Daoy (cell line): ENCODE data around the gene LRRC34. TPM values are rescaled to one million over a fixed set of nuclear protein-coding genes. Genes with fewer than 3 reads are reported as not detected.

Experiments
- DNase-seq: peaks from one replicate; pipeline ENCODE4 v3.0.0-alpha.2; 2015; ENCODE audit warnings: low read depth
- total RNA-seq: library from RNA; depleted of rRNA; stranded (reverse); fragments of >200 nt; shearing (Covaris generic); gene quantifications from 2 replicates; pipeline ENCODE4 v1.2.3, GENCODE V29; 2014; rRNA removed

The LRRC34 gene, protein sequence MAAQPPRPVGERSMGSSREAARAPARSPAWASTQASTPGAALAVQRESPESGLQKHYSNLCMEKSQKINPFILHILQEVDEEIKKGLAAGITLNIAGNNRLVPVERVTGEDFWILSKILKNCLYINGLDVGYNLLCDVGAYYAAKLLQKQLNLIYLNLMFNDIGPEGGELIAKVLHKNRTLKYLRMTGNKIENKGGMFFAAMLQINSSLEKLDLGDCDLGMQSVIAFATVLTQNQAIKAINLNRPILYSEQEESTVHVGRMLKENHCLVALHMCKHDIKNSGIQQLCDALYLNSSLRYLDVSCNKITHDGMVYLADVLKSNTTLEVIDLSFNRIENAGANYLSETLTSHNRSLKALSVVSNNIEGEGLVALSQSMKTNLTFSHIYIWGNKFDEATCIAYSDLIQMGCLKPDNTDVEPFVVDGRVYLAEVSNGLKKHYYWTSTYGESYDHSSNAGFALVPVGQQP
- 5.6 and 9.2 TPM in 2 replicates for total RNA-seq

DNA sequence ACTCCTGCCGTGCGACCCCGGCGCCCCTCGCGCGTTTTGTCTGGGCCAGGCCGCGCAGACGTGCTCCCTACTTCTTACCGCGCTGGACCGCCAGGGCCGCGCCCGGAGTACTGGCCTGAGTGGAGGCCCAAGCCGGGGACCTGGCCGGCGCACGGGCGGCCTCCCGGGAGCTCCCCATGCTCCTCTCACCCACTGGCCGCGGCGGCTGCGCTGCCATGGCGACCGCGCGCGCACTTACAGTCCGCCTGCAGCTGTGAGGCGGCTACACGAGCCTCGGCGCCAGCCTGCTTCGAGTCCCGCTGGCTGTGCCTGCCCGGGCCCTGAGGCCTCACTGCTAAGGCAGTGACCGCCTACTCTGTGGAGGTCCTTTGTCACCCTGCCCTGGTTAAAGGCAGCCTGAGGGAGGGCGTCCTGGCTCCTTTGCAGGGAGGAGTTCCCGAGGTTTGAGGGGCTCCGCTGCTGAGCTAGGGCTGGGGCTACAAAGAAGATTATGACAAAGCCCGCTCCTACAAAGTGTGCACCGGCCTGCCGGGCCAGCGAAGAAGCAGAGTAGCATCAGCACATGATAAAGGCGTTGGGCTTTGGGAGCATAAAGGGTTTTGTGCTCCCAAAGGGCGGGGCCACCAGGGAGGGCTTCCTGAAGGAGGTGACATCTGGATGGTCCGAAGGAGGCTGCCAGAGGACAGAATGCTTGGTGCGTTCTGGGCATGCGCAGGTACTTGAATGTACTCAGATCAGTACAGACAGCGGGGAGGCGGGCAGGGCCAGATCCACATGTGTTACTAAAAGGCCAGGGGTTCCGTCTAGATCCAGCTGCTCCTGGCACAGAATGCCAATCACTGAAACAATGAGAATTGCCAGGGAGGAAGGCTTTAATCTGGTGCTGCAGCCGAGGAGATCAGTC lies at the start of gene LRRC34, which contains the start of gene LRRIQ4:
Gene LRRC34 (minus strand): TSS at position 573 of the 904 bp plus-strand sequence. CDS start 356 bp downstream, at position 217.
Gene LRRIQ4 (plus strand): TSS at position 539 of the 904 bp plus-strand sequence. CDS start 9,052 bp downstream, outside the sequence.
- peak; percentile 91 for DNase-seq

DNA sequence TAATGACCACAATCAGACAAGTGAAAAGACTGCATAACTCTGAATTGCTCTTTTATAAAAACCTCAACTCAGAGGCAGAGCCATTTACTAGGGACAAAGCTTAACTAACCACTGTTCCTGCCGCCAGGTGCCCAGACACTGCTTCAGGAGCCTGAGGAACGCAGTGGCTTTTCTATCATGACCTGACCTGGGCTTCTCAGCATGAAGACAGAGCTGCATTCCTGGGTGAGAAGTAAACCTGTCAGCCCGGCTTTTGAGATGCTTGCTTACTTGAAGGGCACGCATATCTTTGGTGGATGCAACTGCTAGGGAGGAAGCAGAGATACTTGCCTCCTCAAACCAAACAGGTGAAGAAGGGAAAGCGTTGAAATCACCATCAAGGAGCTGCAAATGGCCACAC lies 49.2 kb upstream of the LRRC34 start:
- no peak for DNase-seq

DNA sequence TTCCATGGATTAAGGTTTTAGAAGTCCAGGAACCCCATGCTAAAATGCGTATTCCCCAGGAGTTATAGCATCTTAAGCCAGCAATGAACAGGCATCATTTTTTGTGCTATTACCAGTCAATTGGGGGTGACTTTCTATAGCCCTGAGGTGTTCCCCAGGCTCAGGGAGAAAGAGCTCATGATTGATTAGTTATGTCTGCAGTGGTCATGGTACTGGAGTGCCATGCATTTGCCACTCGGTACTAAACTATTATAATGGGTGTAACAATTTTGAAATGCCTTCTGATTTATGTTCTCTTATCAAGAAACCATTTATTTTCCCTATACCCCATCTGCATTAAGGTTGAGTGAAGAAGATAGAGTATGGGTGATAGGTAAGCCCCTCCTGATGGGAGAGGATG lies 45.1 kb upstream of the LRRC34 start:
- no peak for DNase-seq

DNA sequence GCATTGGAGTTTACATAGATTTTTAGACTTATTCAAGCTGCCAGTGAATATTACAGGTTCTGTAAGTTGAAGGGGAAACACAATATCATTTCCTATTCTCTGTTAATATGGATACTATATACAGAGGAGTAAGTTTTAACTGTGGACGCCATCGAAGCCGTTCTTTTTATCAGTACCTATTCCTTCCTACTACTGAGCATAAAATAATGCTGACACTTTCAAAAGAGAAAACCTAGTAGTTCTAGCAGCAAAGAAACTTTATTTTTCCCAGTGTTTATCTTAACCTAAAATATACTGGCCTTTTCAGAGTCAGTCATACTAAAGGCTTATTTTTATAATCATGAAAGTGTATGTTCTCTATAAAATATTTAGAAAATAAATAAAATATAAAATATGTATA lies 42.8 kb upstream of the LRRC34 start:
- DNase-seq = no peak

DNA sequence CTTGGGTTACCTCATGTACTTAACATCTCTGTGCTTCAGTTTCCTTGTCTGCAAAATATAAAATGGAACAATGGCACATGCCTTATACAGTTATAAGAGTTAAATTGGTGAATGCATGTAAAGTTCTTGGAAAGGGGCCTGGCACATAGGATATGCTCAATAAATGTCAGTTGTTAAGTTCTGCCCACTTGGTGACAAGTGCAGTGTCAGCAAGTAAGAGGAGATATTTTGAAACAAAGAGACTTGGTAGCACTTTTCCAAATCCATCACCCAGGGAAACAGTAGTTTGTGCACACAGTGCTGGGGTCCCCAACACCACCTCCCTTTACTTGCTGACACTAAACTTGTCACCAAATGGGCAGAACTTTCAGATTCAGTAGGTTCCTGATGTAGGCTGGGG lies 37.9 kb upstream of the LRRC34 start:
- no peak for DNase-seq

DNA sequence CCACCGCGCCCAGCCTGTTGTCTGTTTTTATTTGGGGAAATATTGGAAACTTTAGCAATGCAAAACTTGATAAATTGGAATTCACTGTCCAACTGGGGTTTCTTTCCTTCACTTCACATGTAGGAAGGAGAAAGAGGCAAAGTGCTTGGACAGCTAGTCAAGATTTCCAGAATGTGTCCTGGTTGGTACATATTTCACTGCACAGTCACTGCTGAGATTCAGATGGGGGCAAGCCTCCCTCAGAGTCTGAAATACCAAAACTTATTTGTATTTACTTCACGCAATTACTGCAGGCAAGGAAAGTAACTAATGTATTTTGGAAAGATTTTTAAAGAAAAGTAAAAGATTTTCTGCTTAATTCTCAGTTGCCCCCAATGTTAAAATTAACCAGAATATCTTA lies 36.0 kb upstream of the LRRC34 start:
- no peak for DNase-seq

DNA sequence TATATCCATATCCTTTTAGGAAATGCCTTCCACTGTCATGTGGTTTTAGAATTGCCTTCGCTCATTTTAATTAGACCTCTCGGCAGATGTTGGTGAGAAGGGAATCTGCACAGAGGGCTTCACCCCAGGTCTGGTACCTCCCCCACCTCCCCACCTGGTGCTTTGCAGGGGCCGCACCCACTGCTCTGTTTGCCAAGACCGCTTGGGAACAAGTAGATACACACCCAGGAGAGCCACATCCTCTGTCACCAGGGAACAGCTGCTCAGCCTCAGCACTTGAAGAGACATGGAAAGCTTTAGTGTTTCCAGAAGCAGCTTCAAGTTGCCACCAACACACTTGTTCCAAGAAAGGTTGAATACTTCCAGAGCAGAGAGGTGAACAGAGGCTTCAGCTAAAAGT lies 35.2 kb upstream of the LRRC34 start:
- no peak for DNase-seq

DNA sequence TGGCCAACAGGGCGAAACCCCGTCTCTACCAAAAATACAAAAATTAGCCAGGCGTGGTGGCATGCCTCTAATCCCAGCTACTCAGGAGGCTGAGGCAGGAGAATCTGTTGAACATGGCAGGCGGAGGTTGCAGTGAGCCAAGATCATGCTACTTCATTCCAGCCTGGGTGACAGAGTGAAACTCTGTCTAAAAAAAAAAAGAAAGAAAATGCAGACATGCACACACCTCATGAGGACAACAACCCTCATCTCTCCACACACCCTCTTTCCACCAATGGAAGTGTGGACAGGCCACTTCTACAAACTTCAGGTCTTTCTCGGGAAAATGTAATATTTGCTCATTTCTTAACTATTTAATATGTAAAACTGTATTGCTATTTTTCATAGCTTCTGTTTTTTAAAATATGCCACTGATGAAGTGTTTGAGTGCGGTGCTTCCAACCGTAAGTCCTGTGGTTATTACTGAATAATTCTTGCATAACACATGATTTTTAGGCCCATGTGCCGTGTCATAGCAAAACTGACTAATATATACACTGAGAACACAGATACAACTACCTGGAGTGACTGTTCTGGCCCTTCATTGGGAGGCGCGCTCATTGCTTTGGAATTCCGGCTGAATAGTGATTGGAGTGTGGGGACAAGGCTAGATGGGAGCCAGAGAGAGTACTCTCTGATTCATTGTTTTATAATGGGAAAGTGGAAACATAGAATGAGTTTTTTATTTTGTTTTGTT lies 33.9 kb upstream of the LRRC34 start:
- DNase-seq = peak; percentile 85

DNA sequence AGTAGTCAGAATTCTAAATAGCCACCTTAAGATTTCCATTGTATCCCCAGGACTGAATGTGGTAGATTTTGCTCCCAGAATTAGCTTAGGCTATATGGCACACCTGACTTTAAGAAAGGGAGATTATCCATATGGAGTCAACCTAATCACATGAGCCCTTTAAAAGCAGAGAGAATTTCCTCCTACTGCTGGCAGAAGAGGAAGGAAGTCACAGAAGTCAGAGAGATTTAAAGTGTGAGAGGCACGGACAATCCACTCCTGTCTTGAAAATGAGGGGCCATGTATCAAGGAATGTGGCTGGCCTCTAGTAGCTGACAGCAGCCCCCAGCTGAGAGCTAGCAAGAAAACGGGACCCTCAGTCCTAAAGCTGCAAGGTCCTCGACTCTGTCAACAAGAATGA lies 30.3 kb upstream of the LRRC34 start:
- no peak for DNase-seq

DNA sequence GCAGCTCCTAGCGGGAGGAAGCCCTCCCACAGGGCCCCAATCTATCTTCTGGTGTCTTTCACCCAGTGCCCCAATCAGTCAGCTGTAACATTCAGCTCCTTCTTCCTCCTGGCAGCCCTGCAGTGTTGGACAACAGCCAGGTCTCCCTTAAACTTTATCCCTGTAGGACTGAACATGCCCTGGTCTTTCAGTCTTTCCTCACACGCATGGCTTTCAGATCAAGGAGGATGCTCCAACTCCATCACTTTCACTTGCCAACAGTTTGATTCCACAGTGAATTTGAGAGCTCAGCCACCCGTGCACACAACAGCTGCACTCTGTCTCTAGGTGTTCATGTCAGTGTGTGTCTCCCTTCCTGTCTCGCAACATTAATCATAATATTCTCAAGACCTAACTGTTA lies 28.5 kb upstream of the LRRC34 start:
- no peak for DNase-seq

DNA sequence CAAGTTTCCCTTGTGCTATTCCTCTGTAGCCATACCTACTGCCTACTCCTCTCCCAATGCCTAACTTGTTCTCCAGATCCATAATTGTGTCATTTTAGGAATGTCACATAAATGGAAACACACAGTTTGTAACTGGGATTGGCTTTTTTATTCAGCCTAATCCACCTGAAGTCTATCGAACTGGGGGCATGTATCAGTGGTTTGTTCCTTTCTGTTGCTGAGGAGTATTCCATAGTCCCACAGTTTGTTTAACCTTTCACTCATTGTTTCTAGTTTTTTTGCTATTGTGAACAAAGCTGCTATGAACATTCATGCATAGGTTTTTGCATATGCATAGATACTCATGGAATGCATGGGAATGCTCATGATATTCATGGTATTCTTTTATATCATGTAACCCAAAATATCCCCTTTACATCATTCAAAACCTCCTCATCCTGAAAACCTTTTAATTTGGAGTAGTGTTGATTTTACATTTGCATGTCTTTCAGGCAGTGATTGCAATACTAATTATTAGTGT lies 25.9 kb upstream of the LRRC34 start:
- DNase-seq = no peak

DNA sequence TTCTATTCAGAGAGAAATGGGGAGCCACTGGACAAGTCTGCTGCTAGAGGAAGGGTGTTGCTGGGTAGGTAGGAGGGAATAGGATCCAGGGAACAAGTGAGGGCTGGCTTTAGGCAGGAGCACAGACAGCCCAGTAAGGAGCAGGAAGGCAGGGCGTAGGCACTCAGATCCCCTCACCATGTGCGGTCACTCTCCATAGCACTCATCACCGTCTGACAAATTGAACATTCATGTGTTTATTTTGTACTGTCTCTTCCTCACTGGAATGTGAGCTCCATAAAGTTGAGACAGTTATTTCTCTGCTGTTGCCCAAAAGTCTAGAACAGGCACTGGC lies 24.2 kb upstream of the LRRC34 start:
- DNase-seq = no peak

DNA sequence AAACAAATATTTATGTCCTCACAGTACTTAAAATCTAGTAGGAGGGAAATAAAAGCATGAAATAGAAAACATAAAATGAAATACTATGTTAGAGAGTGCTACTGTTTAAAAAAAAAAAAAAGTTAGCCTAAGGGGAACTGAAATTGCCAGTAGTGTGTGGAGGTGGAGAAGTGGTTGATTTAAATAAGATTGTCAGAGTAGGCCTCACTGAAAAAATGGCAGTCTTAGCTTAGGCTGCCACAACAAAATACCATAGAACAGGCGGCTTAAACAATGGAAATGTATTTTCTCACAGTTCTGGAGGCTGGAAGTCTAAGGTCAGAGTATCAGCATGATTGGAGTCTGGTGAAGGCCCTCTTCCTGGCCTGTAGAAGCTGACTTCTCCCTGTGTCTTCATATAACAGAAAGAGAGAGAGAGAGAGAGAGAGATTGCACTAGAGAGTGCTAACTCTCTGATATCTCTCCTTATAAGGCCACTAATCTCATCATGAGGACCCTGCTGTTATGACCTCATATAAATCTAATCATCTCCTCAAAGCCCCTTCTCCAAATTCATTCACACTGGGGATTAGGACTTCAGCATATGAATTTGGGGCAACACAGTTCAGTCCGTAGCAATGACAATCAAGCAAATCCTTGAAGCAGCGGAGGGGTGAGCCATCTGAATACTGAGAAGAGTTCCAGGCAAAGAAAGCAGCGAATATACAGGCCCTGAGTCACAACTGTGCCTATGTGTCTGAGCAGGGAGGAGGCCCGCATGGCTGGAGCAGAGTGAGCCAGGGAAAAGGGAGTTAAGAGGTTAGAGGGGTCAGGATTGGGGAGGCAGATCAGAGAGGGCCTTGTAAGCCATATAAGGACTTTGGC lies 23.6 kb upstream of the LRRC34 start:
- DNase-seq = peak; percentile 11

DNA sequence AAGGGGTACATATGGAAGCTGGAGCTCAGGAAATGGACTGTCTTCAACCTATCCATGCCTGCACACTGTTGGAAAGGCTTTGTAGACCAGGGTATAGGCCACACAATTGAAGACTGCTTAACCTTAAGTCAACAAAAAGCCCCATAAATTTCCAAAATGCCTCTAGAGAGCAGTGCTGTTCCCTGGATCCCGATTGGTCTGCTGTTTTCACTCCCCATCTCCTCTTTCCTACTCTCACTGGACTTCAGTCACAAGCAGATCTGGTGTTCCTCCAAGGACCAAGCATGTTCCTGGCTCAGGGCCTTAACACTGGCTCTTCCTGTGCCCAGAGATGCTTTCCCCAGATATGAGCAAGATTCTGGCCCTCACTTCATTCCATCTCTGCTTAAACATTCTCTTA lies 22.8 kb upstream of the LRRC34 start:
- DNase-seq = no peak

DNA sequence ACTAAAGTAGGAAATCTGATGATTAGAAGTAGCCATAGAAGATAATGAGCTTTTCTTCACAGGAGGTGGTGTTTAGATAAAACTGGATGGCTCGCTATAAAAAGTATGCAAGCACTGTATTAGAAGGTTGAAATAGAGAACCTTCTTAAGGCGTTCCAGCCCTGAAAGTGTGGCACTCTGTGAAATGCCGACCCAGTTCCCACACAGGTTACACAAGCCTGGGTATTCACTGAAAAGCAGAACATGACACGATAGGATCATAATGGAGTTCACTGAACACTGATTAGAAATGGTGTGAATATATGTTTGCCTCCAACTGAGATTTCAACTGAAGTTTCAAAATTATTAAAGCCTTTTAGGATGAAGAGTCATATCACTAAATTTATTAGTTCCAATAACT lies 15.0 kb upstream of the LRRC34 start:
- no peak for DNase-seq

DNA sequence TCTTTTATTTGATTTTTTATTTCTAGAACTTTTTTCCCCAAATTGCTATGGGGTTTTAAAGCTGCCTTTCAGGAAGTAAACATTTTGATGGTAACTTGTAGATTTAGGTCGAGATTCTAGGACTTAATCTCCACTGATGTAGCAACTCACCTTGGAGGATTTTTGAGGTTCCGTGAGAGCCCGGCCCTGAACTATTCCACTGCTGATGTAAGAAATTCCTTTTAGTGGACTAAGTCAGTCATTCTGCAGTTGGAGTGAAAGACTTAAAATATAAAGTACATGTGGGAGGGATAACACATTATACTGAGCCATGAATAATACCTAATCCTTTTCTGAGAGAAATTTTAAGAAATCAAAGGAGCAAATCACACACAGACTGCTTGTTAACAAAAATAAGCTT lies 12.6 kb upstream of the LRRC34 start:
- DNase-seq = no peak

DNA sequence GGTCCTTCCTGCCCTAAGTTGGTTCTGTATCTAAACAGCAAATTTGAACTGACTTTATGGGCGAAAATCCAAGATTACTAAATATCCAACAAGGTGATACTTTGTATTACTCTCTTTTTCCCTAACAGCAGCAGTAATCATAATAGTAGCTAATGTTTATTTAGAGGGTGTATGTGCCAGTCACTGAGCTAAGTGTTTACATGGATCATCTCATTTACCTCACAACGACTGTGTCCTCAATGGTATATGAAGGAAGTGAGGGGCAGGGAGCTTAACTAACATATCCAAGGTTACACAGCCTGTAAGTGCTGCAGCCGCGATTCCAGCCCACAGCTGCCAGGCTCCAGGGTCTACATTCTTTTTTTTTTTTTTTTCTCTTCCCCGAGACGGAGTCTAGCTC lies 10.3 kb upstream of the LRRC34 start:
- no peak for DNase-seq

DNA sequence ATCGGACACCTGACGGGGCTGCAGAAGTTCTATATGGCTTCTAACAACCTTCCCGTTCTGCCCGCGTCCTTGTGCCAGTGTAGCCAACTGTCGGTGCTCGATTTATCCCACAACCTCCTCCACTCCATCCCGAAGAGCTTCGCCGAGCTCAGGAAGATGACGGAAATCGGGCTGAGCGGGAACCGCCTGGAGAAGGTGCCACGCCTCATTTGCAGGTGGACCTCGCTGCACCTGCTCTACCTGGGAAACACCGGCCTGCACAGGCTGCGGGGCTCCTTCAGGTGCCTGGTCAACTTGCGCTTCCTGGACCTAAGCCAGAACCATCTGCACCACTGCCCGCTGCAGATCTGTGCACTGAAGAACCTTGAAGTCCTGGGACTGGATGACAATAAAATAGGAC lies 9.8 kb upstream of the LRRC34 start:
- DNase-seq = no peak

DNA sequence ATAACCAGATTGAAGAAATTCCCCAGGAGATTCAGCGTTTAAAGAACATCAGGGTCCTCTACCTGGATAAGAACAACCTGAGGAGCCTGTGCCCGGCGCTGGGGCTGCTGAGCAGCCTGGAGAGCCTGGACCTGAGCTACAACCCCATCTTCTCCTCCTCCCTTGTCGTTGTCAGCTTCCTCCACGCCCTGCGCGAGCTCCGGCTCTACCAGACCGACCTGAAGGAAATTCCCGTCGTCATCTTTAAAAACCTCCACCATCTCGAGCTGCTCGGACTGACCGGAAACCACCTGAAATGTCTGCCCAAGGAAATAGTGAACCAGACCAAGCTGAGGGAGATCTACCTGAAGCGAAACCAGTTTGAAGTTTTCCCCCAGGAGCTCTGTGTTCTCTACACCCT lies 9.4 kb upstream of the LRRC34 start:
- no peak for DNase-seq

DNA sequence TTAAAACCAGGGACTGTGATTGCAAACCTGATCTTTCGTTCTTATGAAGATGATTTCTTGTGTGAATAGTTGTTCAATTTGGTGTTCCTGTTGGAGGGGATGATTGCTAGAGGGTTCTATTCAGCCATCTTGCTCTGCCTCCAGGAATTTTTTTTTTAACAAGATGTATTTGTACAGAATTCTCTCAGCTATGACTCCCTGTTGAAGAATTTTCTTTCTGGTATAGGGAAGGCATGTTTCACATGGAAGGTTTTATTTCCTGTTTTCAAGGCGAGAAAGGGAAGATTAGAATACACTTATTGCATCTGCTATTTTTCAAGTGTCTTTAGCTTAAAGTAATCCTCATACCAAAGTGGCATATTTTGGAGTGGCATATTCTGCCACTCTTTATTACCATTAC lies 5.6 kb upstream of the LRRC34 start:
- no peak for DNase-seq

DNA sequence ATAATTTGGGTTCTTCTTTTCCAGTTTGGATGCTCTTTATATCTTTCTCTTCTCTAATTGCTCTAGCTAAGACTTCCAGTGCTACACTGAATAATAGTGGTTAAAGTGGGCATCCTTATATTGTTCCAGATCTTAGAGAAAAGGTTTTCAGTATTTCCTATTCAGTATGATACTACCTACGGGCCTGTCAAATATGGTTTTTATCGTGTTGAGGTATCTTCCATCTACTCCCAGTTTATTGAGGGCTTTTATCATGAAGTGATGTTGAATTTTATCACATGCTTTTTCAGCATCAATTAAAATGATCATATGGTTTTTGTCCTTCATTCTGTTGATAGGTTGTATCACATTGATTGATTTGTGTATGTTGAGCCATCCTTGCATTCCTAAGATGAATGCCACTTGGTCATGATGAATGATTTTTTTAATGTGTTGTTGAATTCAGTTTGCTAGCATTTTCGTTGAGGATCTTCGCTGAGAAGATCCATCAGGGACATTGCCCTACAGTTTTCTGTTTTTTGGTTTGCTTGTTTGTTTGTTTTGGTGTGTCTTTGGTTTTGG lies 3.0 kb upstream of the LRRC34 start:
- DNase-seq = no peak
